GM18520 (cell line): ENCODE data around the gene ERGIC1.

Experiments used
- ATAC-seq: cut with Tn5 transposase; IDR thresholded peaks from one replicate; pipeline ENCODE4 v1.9.1; 2021; ENCODE audit not compliant: unreplicated experiment

Gene ERGIC1

DNA sequence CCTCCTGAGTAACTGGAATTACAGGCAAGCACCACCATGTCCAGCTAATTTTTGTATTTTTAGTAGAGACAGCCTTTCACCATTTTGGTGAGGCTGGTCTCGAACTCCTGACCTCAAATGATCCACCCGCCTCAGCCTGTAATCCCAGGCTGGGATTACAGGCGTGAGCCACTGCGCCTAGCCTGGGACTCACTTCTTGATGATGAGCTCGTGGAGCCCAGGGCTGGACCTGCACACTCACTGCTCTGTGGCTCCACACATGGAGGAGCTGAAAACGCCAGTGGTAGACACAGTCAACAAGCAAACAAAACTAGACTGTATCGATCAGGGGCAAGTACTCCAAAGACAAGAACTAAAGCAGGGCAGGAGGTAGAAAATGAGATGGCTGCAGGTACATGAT lies 65.4 kb downstream of the ERGIC1 start:
- no peak for ATAC-seq

- no peak for ATAC-seq
Measured at GRCh38 chr5:172901012-172901780, 67.1 kb downstream of the ERGIC1 start.

GRCh38 chr5:172901788-172902496 lies 67.9 kb downstream of the ERGIC1 start:
- no peak for ATAC-seq

DNA sequence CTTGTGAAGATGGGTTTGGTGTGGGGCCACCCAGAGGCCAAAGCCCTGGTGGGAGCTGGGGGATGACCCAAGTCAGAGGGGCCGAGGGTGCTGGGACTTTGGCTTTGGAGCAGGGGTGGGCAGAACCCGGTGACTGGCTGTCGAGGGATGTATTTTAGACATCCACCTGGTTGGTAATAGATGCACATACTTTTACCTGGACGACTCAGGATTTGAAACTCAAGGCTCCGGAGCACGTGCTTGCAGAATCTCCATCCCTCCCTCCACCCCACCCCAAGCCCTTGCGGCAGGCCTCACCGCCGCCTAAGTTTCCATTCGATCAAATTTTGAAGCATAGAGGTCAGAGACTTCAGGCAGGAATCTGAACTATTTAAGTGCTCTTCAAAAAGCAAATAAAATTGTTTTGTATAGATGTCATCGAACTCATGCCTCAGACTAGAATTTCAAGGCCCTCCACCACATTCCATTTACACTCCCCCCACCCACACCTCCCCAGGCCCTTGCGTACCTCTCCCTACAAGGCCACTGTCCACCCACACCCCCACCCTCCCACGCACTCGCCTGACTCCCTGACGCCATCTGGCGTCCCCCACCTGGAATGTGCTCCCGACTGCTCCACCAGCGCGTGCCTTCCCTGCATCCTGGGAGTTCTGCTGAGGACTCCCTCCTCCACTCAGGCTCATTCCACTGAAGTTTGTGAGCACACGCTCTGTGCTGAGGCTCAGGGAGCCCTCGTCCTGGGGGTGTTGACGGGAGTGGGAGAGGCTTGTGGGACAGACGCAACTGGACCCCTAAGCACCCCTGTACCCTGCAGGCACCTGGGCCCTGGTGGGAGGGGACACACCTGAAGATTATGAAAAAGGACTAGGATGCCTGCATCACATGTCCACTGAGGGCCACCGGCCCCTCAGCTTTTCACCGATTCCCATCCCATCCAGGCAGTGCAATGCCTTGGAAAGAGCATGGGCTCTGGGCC lies 68.7 kb downstream of the ERGIC1 start:
- no peak for ATAC-seq

GRCh38 chr5:172903790-172904189 lies 69.7 kb downstream of the ERGIC1 start:
- ATAC-seq, result no peak

DNA sequence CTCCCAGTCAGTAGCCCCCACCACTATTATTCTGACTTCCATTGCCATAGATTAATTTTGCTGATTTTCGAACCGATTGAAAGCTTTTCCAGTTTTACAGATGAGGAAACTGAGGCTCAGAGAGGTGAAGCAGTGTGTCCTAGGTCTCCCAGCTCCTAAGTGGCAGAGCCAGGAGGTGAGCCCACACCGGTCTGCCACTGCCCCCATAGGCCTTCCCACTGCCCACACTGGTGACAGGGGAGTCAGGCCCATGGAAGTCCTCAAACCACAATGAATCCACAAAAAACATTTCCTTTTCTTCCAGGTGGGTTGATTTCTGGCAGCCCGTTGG lies 70.2 kb downstream of the ERGIC1 start:
- ATAC-seq, result no peak

DNA sequence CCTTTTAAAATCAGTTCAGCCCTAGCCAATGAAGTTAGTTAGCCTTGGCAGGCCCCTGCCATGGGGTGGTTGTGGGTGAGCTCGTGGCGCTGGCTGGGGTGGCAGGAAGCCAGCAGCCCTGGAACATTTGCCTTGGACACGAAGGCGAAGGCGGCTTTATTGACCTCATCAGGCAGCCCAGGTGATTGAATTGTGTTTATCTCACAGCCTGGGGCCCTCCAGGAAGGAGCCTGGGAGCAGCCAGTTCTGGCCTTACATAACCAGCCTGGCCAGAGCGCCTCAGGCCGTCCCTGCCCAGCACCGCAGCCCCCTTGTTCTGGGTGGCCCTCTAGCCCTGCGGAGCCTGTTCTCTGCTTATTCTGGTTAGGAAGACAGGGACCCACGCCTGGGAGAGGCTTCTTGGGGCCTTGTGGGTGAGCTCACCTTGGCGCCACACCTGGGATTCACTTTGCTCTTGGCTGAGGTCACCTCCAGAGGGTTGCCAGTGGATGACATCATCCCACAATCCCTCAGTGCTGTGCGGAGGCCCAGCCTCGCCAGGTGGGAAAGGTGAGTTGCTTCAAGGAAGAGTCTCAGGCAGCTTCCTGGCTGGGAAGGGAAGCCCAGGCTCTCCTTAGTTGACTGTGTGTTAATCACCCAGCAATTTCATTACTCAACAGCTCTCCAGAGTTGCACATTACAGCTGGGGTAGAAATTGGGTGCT lies 70.7 kb downstream of the ERGIC1 start:
- ATAC-seq, result no peak

DNA sequence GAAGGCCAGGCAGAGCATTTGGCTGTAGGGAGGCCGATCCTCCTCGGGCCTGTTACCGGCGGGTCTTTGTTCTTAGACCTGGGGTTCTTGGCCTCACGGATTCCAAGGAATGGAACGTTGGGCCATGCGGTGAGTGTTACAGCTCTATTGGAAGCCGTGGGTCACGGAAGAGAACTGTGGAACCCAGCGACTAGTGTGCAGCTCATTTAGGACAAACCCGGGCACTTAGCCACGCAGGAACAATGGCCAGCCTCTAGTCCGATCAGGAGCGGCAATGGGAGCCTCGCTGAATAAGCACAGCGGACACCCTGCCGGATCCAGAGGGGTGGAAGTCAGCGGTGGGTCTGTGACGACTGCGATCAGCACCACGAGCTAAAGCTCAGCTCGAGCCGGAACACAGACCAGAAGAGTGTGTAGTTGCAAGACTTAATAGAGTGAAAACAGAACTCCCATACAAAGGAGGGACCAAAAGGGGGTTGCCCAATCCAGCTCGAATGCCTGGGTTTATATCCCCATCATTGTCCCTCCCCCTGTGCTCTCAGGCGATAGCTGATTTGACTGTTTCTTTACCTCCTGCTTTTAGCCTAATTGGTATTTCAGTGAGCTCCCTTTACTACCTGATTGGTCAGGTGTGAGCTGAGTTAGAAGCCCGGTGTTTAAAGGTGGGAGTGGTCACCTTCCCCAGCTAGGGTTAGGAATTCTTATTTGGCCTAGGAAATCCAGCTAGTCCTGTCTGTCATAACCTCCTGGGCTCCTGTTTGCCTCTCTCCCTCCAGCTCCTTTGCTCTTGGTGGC lies 71.5 kb downstream of the ERGIC1 start:
- no peak for ATAC-seq

- ATAC-seq, result no peak
Measured at GRCh38 chr5:172906436-172906835, 72.4 kb downstream of the ERGIC1 start.

- no peak for ATAC-seq
Measured at GRCh38 chr5:172906888-172907287, 72.8 kb downstream of the ERGIC1 start.

DNA sequence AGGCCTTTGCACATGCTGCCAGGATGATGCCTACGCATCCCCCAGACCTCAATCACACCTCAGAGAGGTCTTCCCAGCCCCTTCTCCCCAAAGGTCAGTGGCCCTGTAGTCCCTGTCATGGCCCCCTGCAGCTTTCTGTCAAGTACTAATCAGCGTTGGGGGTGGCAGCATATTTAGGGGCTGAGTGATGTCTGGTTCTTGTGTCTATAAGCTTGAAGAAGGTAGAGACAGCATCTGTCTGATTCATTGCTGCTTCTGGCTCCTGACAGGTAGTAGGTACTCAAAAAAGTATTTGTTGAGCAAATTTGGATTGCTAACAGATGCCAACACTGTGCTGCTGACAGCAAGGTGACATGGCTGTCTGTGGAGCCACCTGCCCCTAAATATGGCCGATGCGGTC lies 73.6 kb downstream of the ERGIC1 start:
- ATAC-seq, result no peak

DNA sequence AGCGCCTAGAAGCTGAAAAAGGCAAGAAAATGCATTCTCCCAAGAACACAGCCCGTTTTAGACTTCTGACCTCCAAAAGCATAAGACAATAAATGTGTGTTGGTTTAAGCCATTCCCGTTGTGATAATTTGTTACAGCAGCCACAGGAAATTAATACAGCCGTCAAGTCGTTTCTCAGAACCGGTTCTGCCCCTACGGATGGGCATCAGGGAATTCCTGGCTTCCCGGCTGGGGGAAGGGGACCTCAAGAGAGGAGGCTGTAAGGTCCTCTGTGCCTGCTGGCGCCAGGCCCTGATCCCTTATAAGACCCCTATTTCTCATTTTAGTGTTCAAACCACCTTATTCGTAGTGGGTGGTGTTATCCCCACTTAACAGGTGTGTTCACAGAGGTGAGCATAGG lies 74.6 kb downstream of the ERGIC1 start:
- no peak for ATAC-seq

DNA sequence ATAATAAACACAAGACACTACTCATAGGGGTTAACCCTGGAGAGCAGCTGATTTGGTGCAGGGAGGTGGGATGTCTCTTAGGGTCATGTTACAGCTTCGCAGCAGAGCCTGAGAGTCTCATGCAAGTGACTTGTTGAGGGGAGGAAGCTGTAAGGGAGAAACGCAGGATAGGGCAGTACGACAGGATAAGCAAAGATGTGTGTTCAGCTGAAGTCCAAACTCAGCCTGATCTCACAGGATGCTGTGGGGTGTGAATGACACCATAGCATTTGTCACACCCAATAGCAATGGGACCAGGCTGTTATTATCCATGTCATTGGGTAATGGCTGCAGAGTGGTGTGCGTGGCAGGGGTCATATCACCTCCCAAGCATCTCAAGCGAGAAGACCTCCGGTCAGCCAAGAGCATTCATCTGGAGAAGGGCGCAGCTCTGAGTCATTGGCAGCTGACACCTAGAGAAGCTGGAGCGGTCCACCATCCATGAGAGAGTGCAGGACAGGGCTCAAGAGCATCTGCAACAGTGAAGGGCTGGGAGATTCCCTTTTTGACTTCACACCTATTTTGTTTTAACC lies 76.0 kb downstream of the ERGIC1 start:
- no peak for ATAC-seq

GRCh38 chr5:172910828-172911627 lies 77.0 kb downstream of the ERGIC1 start:
- ATAC-seq, result no peak

DNA sequence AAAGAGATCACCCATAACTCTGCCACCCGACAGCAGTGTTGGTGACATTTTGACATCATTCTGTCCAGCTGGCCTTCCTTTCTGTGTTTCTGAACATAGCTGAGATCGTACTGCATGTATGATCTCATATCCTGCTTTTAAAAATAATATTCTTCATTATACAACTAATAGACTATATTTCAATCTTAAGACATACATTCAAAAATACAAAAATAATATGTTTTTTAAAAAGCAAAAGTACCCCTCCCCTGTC lies 77.5 kb downstream of the ERGIC1 start:
- ATAC-seq, result no peak

DNA sequence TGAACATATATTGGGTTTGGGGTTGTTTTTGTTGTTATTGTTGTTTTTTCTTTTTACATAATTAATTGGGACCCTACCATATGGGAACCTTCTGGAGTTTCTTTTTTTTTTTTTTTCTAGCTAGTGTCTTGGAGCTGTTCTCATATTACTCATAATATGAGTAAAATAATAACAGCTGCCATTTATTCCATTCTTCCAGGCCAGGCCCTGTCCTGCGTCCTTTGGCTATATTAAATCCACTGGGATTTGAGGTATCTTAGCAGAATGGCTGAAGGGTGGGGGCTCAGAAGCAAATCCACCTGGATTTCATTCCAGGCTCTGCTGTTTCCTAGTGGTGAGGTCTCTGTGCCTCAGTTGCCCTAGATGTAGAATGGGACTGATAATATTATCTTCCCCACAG lies 77.9 kb downstream of the ERGIC1 start:
- no peak for ATAC-seq

DNA sequence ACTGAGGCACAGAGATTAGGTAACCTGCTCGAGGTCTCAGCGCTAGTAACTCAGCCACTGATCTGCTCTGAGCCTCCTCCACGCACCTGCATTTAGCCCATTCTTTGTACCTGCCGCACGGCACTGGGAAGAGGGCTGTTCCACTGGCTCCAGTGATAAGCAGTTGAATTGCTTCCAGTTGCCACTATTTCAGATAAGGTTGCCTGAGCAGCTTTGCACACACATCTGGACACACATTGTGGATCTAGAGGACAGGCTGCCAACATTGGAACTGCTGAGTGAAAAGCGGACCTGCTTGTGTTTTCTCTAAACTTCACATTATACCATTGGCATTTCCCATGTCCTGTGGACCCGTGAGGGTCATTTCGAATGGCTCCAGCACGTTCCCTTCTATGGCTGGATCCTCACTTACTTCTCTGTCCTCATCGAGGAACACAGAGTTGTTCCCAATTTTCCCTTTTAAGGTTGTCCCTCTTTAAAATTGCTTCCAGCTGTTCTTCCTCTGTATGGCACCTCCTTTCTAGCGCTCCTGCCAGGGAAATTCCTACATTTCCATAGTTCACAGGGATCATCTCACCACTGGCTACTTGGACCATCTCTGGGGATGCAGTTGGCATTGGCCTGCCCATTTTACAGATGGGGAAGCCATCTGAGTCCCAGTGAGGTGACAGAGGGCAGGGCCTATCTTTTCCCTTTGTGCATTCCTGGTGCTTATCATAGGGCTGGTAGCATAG lies 79.2 kb downstream of the ERGIC1 start:
- no peak for ATAC-seq

- ATAC-seq, result no peak
Measured at GRCh38 chr5:172915514-172915913, 81.5 kb downstream of the ERGIC1 start.
